Amygdala (tissue), 56 donors: ENCODE data around the gene NT5M.
"Not testable (repeated sequence)": the region's sequence is repeated elsewhere in the genome, so short reads cannot be mapped to it uniquely, and the experiment has no call there.

Experiments used
- DNase-seq, 56 donors: peaks; one replicate each; lab custom pipeline; 2025; lab: John Stamatoyannopoulos, UW

Gene NT5M

GRCh38 chr17:17366235-17366634 is 63.1 kb downstream of the NT5M start:
- DNase-seq = no peak

GRCh38 chr17:17366941-17367875 is 64.0 kb downstream of the NT5M start:
- DNase-seq = no peak

GRCh38 chr17:17367931-17368330 is 64.8 kb downstream of the NT5M start:
- DNase-seq = no peak

- no peak for DNase-seq
Observed at GRCh38 chr17:17370711-17371110, 67.5 kb downstream of the NT5M start.

- no peak for DNase-seq
Observed at GRCh38 chr17:17372856-17373520, 69.8 kb downstream of the NT5M start.

- no peak for DNase-seq
Observed at GRCh38 chr17:17375841-17376240, 72.7 kb downstream of the NT5M start.

GRCh38 chr17:17376362-17376761 is 73.2 kb downstream of the NT5M start:
- DNase-seq = no peak

GRCh38 chr17:17377071-17377967 is 74.1 kb downstream of the NT5M start:
- DNase-seq = peak in 5 of 56 donors; percentile 13 to 25 (median 21)

- DNase-seq = peak in 23 of 56 donors; percentile 8 to 77 (median 43)
Observed at GRCh38 chr17:17379197-17379991, 76.2 kb downstream of the NT5M start.

GRCh38 chr17:17380145-17380925 is 77.2 kb downstream of the NT5M start:
- no peak for DNase-seq

- peak in 1 of 56 donors; percentile 24 for DNase-seq
Observed at GRCh38 chr17:17381446-17382064, 78.4 kb downstream of the NT5M start.

- no peak for DNase-seq
Observed at GRCh38 chr17:17382065-17382459, 78.9 kb downstream of the NT5M start.

- no peak for DNase-seq
Observed at GRCh38 chr17:17382971-17383370, 79.8 kb downstream of the NT5M start.

- not testable (repeated sequence) for DNase-seq
Observed at GRCh38 chr17:17383431-17384290, 80.5 kb downstream of the NT5M start.

GRCh38 chr17:17384291-17384615 is 81.1 kb downstream of the NT5M start:
- DNase-seq = no peak

- DNase-seq = no peak
Observed at GRCh38 chr17:17384961-17385360, 81.8 kb downstream of the NT5M start.

- DNase-seq = peak in 22 of 56 donors; percentile 6 to 57 (median 33)
Observed at GRCh38 chr17:17385491-17385890, 82.3 kb downstream of the NT5M start.
